GM12878 (cell line): ENCODE data around the gene FGF19. TPM values are rescaled to one million over a fixed set of nuclear protein-coding genes. Genes with fewer than 3 reads are reported as not detected.

Experiments
- ATAC-seq: fragments of 200-7000 bp; cut with Tn5 transposase; 3 replicates; pipeline ENCODE4 v1.9.1; 2020; ENCODE audit warnings: mild to moderate bottlenecking, moderate library complexity
- BruUV-seq: library from RNA; stranded (reverse); fragments of 400-500 nt; replicated peaks from 2 replicates; lab custom pipeline; 2021; lab: Mats Ljungman, UMichigan
- CTCF ChIA-PET: fragments of 300-600 bp; sonication (Branson Sonifier 250); formaldehyde crosslinking; extraction: SDS; loops from one replicate; lab custom pipeline; 2021; ENCODE audit warnings: inconsistent platforms; lab: Yijun Ruan, JAX
- POLR2A ChIA-PET: fragments of 350-600 bp; formaldehyde crosslinking; extraction: SDS; loops from one replicate; lab custom pipeline; 2021; ENCODE audit warnings: inconsistent platforms; lab: Charles Lee
- RAD21 ChIA-PET: fragments of 300-600 bp; sonication (Branson Sonifier 250); formaldehyde crosslinking; loops from one replicate; lab custom pipeline; 2023; ENCODE audit warnings: antibody characterized with exemption; ENCODE audit not compliant: unreplicated experiment; lab: Charles Lee
- SMC1A ChIA-PET: fragments of 300-600 bp; sonication (Branson Sonifier 250); formaldehyde crosslinking; loops from one replicate; lab custom pipeline; 2023; ENCODE audit not compliant: unreplicated experiment, uncharacterized antibody; lab: Charles Lee
- DNase-seq: peaks from one replicate; pipeline ENCODE4 v3.0.0-alpha.2; 2011; ENCODE audit warnings: low read depth, low spot score
- FAIRE-seq: peaks from 3 replicates; lab custom pipeline; 2011; peaks lifted over from hg19 to GRCh38; lab: Jason Lieb, UNC
- H2AFZ ChIP-seq: 2 replicates; pipeline ENCODE4 v1.6.0; 2011; ENCODE audit warnings: low read depth, low read length, control low read depth; ENCODE audit not compliant: control insufficient read depth
- H3K27ac ChIP-seq: 2 replicates; pipeline ENCODE4 v1.5.1; 2011; ENCODE audit warnings: control low read depth; ENCODE audit not compliant: control insufficient read depth, insufficient read depth
- H3K27me3 ChIP-seq, 2 experiments: replicated peaks in 1 of 2; 2 replicates each; pipeline versions ENCODE4 v1.6.0 to v1.6.1; 2011; ENCODE audit warnings: low read length in 1 of 2; ENCODE audit not compliant: control insufficient read depth in 2 of 2, insufficient read depth in 2 of 2
- H3K36me3 ChIP-seq, 2 experiments: 2 replicates each; pipeline ENCODE4 v1.5.1; 2011; ENCODE audit warnings: low read length in 1 of 2; ENCODE audit not compliant: control insufficient read depth in 2 of 2, insufficient read depth in 2 of 2
- H3K4me1 ChIP-seq: 2 replicates; pipeline ENCODE4 v1.6.1; 2011; ENCODE audit warnings: mild to moderate bottlenecking, low read length, moderate library complexity, mixed read lengths; ENCODE audit not compliant: control insufficient read depth, insufficient read depth
- H3K4me2 ChIP-seq: 2 replicates; pipeline ENCODE4 v1.6.0; 2011; ENCODE audit warnings: control low read depth; ENCODE audit not compliant: control insufficient read depth, insufficient read depth
- H3K4me3 ChIP-seq: fragments of 200-600 bp; sonication (generic); 2 replicates; pipeline ENCODE4 v1.5.1; 2016
- H3K79me2 ChIP-seq: 2 replicates; pipeline ENCODE4 v1.6.0; 2011; ENCODE audit warnings: low read length; ENCODE audit not compliant: control insufficient read depth, insufficient read depth
- H3K9ac ChIP-seq: 2 replicates; pipeline ENCODE4 v1.8.0; 2011; ENCODE audit warnings: low read length, control low read depth, mixed read lengths; ENCODE audit not compliant: control insufficient read depth, insufficient read depth
- H3K9me3 ChIP-seq: replicated peaks from 3 replicates; pipeline ENCODE4 v1.5.1; 2011; ENCODE audit warnings: mild to moderate bottlenecking, low read length; ENCODE audit not compliant: control insufficient read depth, insufficient read depth
- H4K20me1 ChIP-seq: 2 replicates; pipeline ENCODE4 v1.6.0; 2011; ENCODE audit not compliant: control insufficient read depth, insufficient read depth
- ATF7 ChIP-seq: fragments of 450-650 bp; IDR thresholded peaks from 2 replicates; pipeline ENCODE4 v1.6.1; 2016; ENCODE audit warnings: low read depth, mild to moderate bottlenecking
- EGR1 ChIP-seq, 2 experiments: IDR thresholded peaks; 1 replicate in 1 of 2; 2 replicates in 1 of 2; pipeline ENCODE4 v1.6.1; 2011 to 2012; ENCODE audit warnings: low read depth in 2 of 2, low read length in 2 of 2, borderline replicate concordance in 1 of 2, mild to moderate bottlenecking in 1 of 2, moderate library complexity in 1 of 2
- MEF2B ChIP-seq: fragments of 450-650 bp; IDR thresholded peaks from 2 replicates; pipeline ENCODE4 v1.6.1; 2018; ENCODE audit warnings: mild to moderate bottlenecking, moderate library complexity; ENCODE audit not compliant: partially characterized antibody, poor library complexity, severe bottlenecking
- NBN ChIP-seq: fragments of 450-650 bp; IDR thresholded peaks from 2 replicates; pipeline ENCODE4 v1.6.1; 2016
- RELA ChIP-seq: fragments of 450-650 bp; IDR thresholded peaks from 2 replicates; pipeline ENCODE4 v1.8.0; 2014; ENCODE audit warnings: borderline replicate concordance; ENCODE audit not compliant: partially characterized antibody
- SMAD5 ChIP-seq: IDR thresholded peaks from 2 replicates; pipeline ENCODE4 v1.6.1; 2016; ENCODE audit warnings: antibody characterized with exemption, low read depth
- SRF ChIP-seq, 2 experiments: IDR thresholded peaks; 2 replicates each; pipeline ENCODE4 v1.6.1; 2011; ENCODE audit warnings: low read depth in 2 of 2, low read length in 2 of 2, mild to moderate bottlenecking in 1 of 2, moderate library complexity in 1 of 2
- TCF12 ChIP-seq: IDR thresholded peaks from 2 replicates; pipeline ENCODE4 v1.6.1; 2011; ENCODE audit warnings: low read depth, mild to moderate bottlenecking, low read length
- TCF3 ChIP-seq: IDR thresholded peaks from 2 replicates; pipeline ENCODE4 v1.6.1; 2012; ENCODE audit warnings: low read depth, mild to moderate bottlenecking, low read length, borderline replicate concordance; ENCODE audit not compliant: insufficient read depth
- ZNF207 ChIP-seq: fragments of 450-650 bp; IDR thresholded peaks from 2 replicates; pipeline ENCODE4 v1.6.1; 2014; ENCODE audit warnings: antibody characterized with exemption, mild to moderate bottlenecking, borderline replicate concordance
- WGBS: methylation state at CpG from one replicate; pipeline ENCODE4 v1.1.6; 2016; ENCODE audit warnings: low lambda C conversion rate; ENCODE audit not compliant: insufficient replicate concordance, insufficient coverage; ENCODE audit errors: missing lambda C conversion rate; 5-methylcytosine and 5-hydroxymethylcytosine counted together
- in situ Hi-C: fragments of 300-500 bp; cut with MboI; formaldehyde crosslinking; loops from 9 replicates; pipeline ENCODE4 v1.14.3; 2018; ENCODE audit warnings: mixed read lengths
- intact Hi-C: fragments of 100-400 bp; cut with micrococcal nuclease; formaldehyde crosslinking; loops from one replicate; pipeline ENCODE4 v1.14.2; 2022; ENCODE audit not compliant: unreplicated experiment
- polyA plus RNA-seq, 11 experiments: library from polyadenylated mRNA; depleted of rRNA in 4 of 11; unstranded in 6 of 11; stranded (reverse) in 5 of 11; fragments of >200 nt; fragmentation: Nextera tagmentation in 4 of 11; fragmentation: Illumina TruSeq in 1 of 11; extraction: Ambion mirVana in 4 of 11; extraction: Trizol in 1 of 11; gene quantifications; 1 replicate in 1 of 11; 2 replicates in 10 of 11; pipeline versions ENCODE4 v1.2.1 to v1.2.3, GENCODE V29; 2011 to 2016; ENCODE audit warnings: inconsistent platforms in 2 of 11, missing spikeins in 2 of 11, low read depth in 1 of 11
- total RNA-seq, 4 experiments: library from RNA; depleted of rRNA in 3 of 4; stranded (reverse); fragments of >200 nt in 3 of 4; fragmentation: Illumina TruSeq in 1 of 4; extraction: Trizol in 1 of 4; gene quantifications; 2 replicates each; pipeline versions ENCODE4 v1.2.1 to v1.2.3, GENCODE V29; 2013 to 2021

Gene FGF19
- total and polyA plus RNA-seq, 10 of the 15 experiments (the other 5 are each of a cell fraction or from before 2014, with no cell fraction given), result 0.08 TPM; not detected in 9

- Histone ChIP-seq H3K9me3 (no peaks in the 10 kb centered on the region), H3K27ac (no peak overlapping the region), H4K20me1 (no peaks in the 10 kb centered on the region)
- FAIRE-seq, result no peak
- SMC1A ChIA-PET, result no interaction called here
- in situ Hi-C loops, result no loop called here
- CTCF ChIA-PET, result no interaction called here
- BruUV-seq, result no TSS peak
- TF ChIP-seq TCF12, result no peak
- no peak for TF ChIP-seq ATF7
- no peak for TF ChIP-seq SMAD5
- no peak for TF ChIP-seq TCF3
- no peak for TF ChIP-seq NBN
- TF ChIP-seq EGR1 (IDR thresholded peaks at IDR 0.05; ENCODE audit: borderline replicate concordance in 1 of 2, low read depth in 2 of 2, low read length in 2 of 2), result no peak
- TF ChIP-seq SRF (IDR thresholded peaks at IDR 0.05; ENCODE audit: low read depth in 2 of 2, low read length in 2 of 2), result no peak
- TF ChIP-seq ZNF207, result no peak
- no peak for TF ChIP-seq RELA
- TF ChIP-seq MEF2B, result no peak
- TF ChIP-seq, all 136 proteins: peak for 0
- intact Hi-C loops, result no loop called here
- no peak overlapping the region for H3K4me3 ChIP-seq
- no peaks in the 10 kb centered on the region for H3K79me2 ChIP-seq
- ChIA-PET RAD21 (no interaction called here), POLR2A (no interaction called here)
- no peaks in the 10 kb centered on the region for H3K4me1 ChIP-seq
- 7% methylated on average over 10 of the region's 10 CpGs for WGBS
- no peaks in the 10 kb centered on the region for H3K36me3 ChIP-seq
- no peak overlapping the region for H3K4me2 ChIP-seq
- DNase-seq, result no peak
- no peak overlapping the region for H3K9ac ChIP-seq
- peaks cover 0 to 2% of the 10 kb centered on the region in 2 experiments; a peak in 3 of 4 replicates for H3K27me3 ChIP-seq
- no peak overlapping the region for H2AFZ ChIP-seq
- ATAC-seq, result no peak
These were observed 41.4 kb upstream of the FGF19 start for GRCh38 chr11:69745201-69745600.
